Tibial nerve (tissue), 4 donors: ENCODE data around the gene RWDD3.

ENCODE experiments used
- CTCF ChIP-seq, 5 experiments: fragments of 200-600 bp in 3 of 5; fragments of 450-650 bp in 2 of 5; sonication (generic) in 3 of 5; IDR thresholded peaks; one replicate each; pipeline ENCODE4 v1.5.1; 2016 to 2019; ENCODE audit warnings: antibody characterized with exemption in 5 of 5, mild to moderate bottlenecking in 3 of 5, moderate library complexity in 2 of 5
- EP300 ChIP-seq, 2 donors: sonication (generic); formaldehyde crosslinking; IDR thresholded peaks; one replicate each; pipeline ENCODE4 v1.6.1; 2017; ENCODE audit warnings: antibody characterized with exemption in 2 of 2, mild to moderate bottlenecking in 1 of 2
- POLR2A ChIP-seq, 2 donors: fragments of 450-650 bp; IDR thresholded peaks; one replicate each; pipeline ENCODE4 v1.6.1; 2017; ENCODE audit warnings: antibody characterized with exemption in 2 of 2, mild to moderate bottlenecking in 2 of 2, moderate library complexity in 2 of 2

GRCh38 chr1:95249916-95250315 is 15.9 kb downstream of the RWDD3 start:
- TF ChIP-seq CTCF (IDR thresholded peaks at IDR 0.05) (no peak), EP300 (IDR thresholded peaks at IDR 0.05) (no peak), POLR2A (IDR thresholded peaks at IDR 0.05) (no peak)
